Measurements from ENCODE around the gene ERP44. TPM values are rescaled to one million over a fixed set of nuclear protein-coding genes. Genes with fewer than 3 reads are reported as not detected.

Gene ERP44
- total and polyA plus RNA-seq, 2 donors (not counting 3 experiments of a cell fraction or from before 2014, with no cell fraction given) = 9.9 to 21.4 TPM

GRCh38 chr9:100129772-100130171, 31.0 kb upstream of the ERP44 start:
- dilution Hi-C loops (cut with MboI; ENCODE audit: extremely low pct_ligation_motif_present, low sequenced_read_pairs) = no loop called here
- TF ChIP-seq EZH2 (IDR thresholded peaks at IDR 0.05; ENCODE audit: borderline replicate concordance, low read depth, low read length, severe bottlenecking) (no peak), FOS (IDR thresholded peaks at IDR 0.05; ENCODE audit: borderline replicate concordance, insufficient read depth, low read length) (no peak), JUN (IDR thresholded peaks at IDR 0.05; ENCODE audit: borderline replicate concordance, insufficient read depth, insufficient read length, low read depth) (no peak), POLR2AphosphoS5 (IDR thresholded peaks at IDR 0.05; ENCODE audit: insufficient read depth, low read depth, low read length) (no peak), GATA2 (IDR thresholded peaks at IDR 0.05; ENCODE audit: insufficient read depth, insufficient read length, low read depth, low read length) (no peak), POLR2A (IDR thresholded peaks at IDR 0.05; ENCODE audit: low read depth, low read length) (no peak), MYC (IDR thresholded peaks at IDR 0.05; ENCODE audit: low read depth, low read length) (no peak), CTCF (IDR thresholded peaks at IDR 0.05; ENCODE audit: extremely low read depth in 1 of 2, insufficient read depth in 1 of 2, low read depth in 1 of 2, low read length in 2 of 2) (no peak), MAX (IDR thresholded peaks at IDR 0.05; ENCODE audit: insufficient read depth, insufficient read length) (no peak)
- no TSS peak for BruUV-seq (replicated peaks)
- no peaks in the 10 kb centered on the region for H3K27me3 ChIP-seq (ENCODE audit: control insufficient read depth in 2 of 2, insufficient read depth in 2 of 2, low read length in 2 of 2)
- no peak overlapping the region for H3K4me3 ChIP-seq (replicated peaks in 1 of 3; ENCODE audit: insufficient read depth in 1 of 3, low read depth in 1 of 3, low read length in 3 of 3)
- no peaks in the 10 kb centered on the region for H3K79me2 ChIP-seq (ENCODE audit: control insufficient read depth, insufficient read depth, low read length)
- no peaks in the 10 kb centered on the region for H4K20me1 ChIP-seq (replicated peaks; ENCODE audit: control insufficient read depth, extremely low read depth, insufficient read depth, low read length)
- DNase-seq (ENCODE audit: low read depth, low spot score) = no peak
- H2AFZ ChIP-seq (ENCODE audit: low read depth, low read length) = no peak overlapping the region
- CTCF ChIA-PET = interaction anchor here (1.3 kb wide), 1 partner anchor 46 kb away, joined by 3 read pairs; no protein-coding TSS in a partner anchor
- H3K36me3 ChIP-seq (ENCODE audit: control insufficient read depth in 2 of 2, extremely low read depth in 1 of 2, insufficient read depth in 2 of 2, low read length in 2 of 2) = no peaks in the 10 kb centered on the region
- POLR2A ChIA-PET = no interaction called here
- peaks cover 8% of the 10 kb centered on the region for H3K4me1 ChIP-seq (ENCODE audit: control insufficient read depth, extremely low read depth, insufficient read depth, low read length)
- no peak overlapping the region for H3K4me2 ChIP-seq (ENCODE audit: insufficient read depth, low read length)
- H3K9me3 ChIP-seq (replicated peaks; ENCODE audit: control insufficient read depth, insufficient read depth, low read length) = no peaks in the 10 kb centered on the region
- no peak overlapping the region for H3K27ac ChIP-seq (ENCODE audit: insufficient read depth, low read depth, low read length)
- H3K9me1 ChIP-seq (replicated peaks; ENCODE audit: control insufficient read depth, extremely low read depth, insufficient read depth, low read length) = no peaks in the 10 kb centered on the region
- FAIRE-seq = no peak
- intact Hi-C loops (cut with micrococcal nuclease) = no loop called here
- no peak overlapping the region for H3K9ac ChIP-seq (replicated peaks; ENCODE audit: extremely low read depth, insufficient read depth, low read length)

Data from endothelial cell of umbilical vein (primary cell).